GM23248 (cell line): Measurements from ENCODE around the gene SCNN1A. TPM values are rescaled to one million over a fixed set of nuclear protein-coding genes. Genes with fewer than 3 reads are reported as not detected.

Experiments
- DNase-seq: peaks from one replicate; pipeline ENCODE4 v3.0.0-alpha.2; 2015
- H2AFZ ChIP-seq: fragments of 200-600 bp; sonication (generic); 2 replicates; pipeline ENCODE4 v1.6.1; 2016; ENCODE audit warnings: antibody characterized with exemption
- H3F3A ChIP-seq: fragments of 200-600 bp; sonication (generic); 2 replicates; pipeline ENCODE4 v1.6.1; 2016; ENCODE audit warnings: mild to moderate bottlenecking, antibody characterized with exemption, mixed run types; ENCODE audit not compliant: insufficient read depth
- H3K27ac ChIP-seq: fragments of 200-600 bp; sonication (generic); 2 replicates; pipeline ENCODE4 v1.5.1; 2016; ENCODE audit warnings: mild to moderate bottlenecking
- H3K27me3 ChIP-seq: fragments of 200-600 bp; sonication (generic); replicated peaks from 2 replicates; pipeline ENCODE4 v1.6.1; 2016; ENCODE audit warnings: mild to moderate bottlenecking; ENCODE audit not compliant: insufficient read depth
- H3K36me3 ChIP-seq: fragments of 200-600 bp; sonication (generic); 2 replicates; pipeline ENCODE4 v1.6.1; 2016; ENCODE audit warnings: low read depth, mild to moderate bottlenecking
- H3K4me1 ChIP-seq: fragments of 200-600 bp; sonication (generic); 2 replicates; pipeline ENCODE4 v1.6.1; 2016; ENCODE audit warnings: mild to moderate bottlenecking; ENCODE audit not compliant: insufficient read depth
- H3K4me2 ChIP-seq: fragments of 200-600 bp; sonication (generic); one replicate; pipeline ENCODE4 v1.6.1; 2016; ENCODE audit warnings: mild to moderate bottlenecking; ENCODE audit not compliant: unreplicated experiment
- H3K4me3 ChIP-seq: fragments of 200-600 bp; sonication (generic); 2 replicates; pipeline ENCODE4 v1.5.1; 2016; ENCODE audit warnings: mild to moderate bottlenecking
- H3K79me2 ChIP-seq: fragments of 200-600 bp; sonication (generic); 2 replicates; pipeline ENCODE4 v1.6.1; 2016; ENCODE audit warnings: mild to moderate bottlenecking; ENCODE audit not compliant: insufficient read depth
- H3K9ac ChIP-seq: fragments of 200-600 bp; sonication (generic); 2 replicates; pipeline ENCODE4 v1.6.1; 2016; ENCODE audit warnings: mild to moderate bottlenecking
- H3K9me2 ChIP-seq: fragments of 200-600 bp; sonication (generic); 2 replicates; pipeline ENCODE4 v1.6.1; 2016; ENCODE audit warnings: mixed run types, mild to moderate bottlenecking, moderate library complexity; ENCODE audit not compliant: insufficient read depth
- H3K9me3 ChIP-seq: fragments of 200-600 bp; sonication (generic); one replicate; pipeline ENCODE4 v1.6.1; 2017; ENCODE audit warnings: low read depth
- H4K20me1 ChIP-seq: fragments of 200-600 bp; sonication (generic); 2 replicates; pipeline ENCODE4 v1.6.0; 2016; ENCODE audit not compliant: insufficient read depth
- EZH2 ChIP-seq: fragments of 200-600 bp; sonication (generic); IDR thresholded peaks from 2 replicates; pipeline ENCODE4 v1.6.1; 2018; ENCODE audit warnings: antibody characterized with exemption, mild to moderate bottlenecking; ENCODE audit not compliant: insufficient read depth, poor library complexity, severe bottlenecking
- EZH2phosphoT487 ChIP-seq: fragments of 200-600 bp; sonication (generic); IDR thresholded peaks from 2 replicates; pipeline ENCODE4 v1.6.1; 2018; ENCODE audit warnings: antibody characterized with exemption, moderate library complexity, mild to moderate bottlenecking, low read depth; ENCODE audit not compliant: insufficient read depth
- WGBS, 2 experiments: methylation state at CpG; one replicate each; pipeline ENCODE4 v1.1.6; 2015 to 2017; ENCODE audit warnings: low lambda C conversion rate in 2 of 2, low coverage in 1 of 2; ENCODE audit errors: missing lambda C conversion rate in 2 of 2; 5-methylcytosine and 5-hydroxymethylcytosine counted together
- in situ Hi-C: fragments of 300-500 bp; cut with MboI; formaldehyde crosslinking; loops from 2 replicates; pipeline ENCODE4 v1.15.0; 2020
- polyA plus RNA-seq: library from polyadenylated mRNA; unstranded; fragments of >200 nt; fragmentation: Nextera tagmentation; extraction: Ambion mirVana; gene quantifications from 2 replicates; pipeline ENCODE4 v1.2.1, GENCODE V29; 2016
- total RNA-seq: library from RNA; depleted of rRNA; stranded (reverse); fragments of >200 nt; shearing (Covaris generic); gene quantifications from 2 replicates; pipeline ENCODE4 v1.2.3, GENCODE V29; 2014

SCNN1A gene
- total and polyA plus RNA-seq, 2 experiments from 2014 or later: 0.59 to 0.76 TPM

- peak; percentile 51 for DNase-seq
- peaks cover 37% of the 10 kb centered on the region for H3K79me2 ChIP-seq
These were observed 9.4 kb upstream of the SCNN1A start for GRCh38 chr12:6384499-6385436.

GRCh38 chr12:6383572-6384498, 8.5 kb upstream of the SCNN1A start, which contains the start of gene LTBR:
LTBR (plus strand) TSS chr12:6384162; CDS start chr12:6384359, 197 bp downstream.
- in situ Hi-C loops: no loop called here
- peak within 1 kb of the TSS; percentile 91 for H3K9ac ChIP-seq
- WGBS, 2 experiments: 2% methylated on average over 43 to 44 of the region's 62 CpGs
- H3K9me3 ChIP-seq: no peaks in the 10 kb centered on the region
- peaks cover 27% of the 10 kb centered on the region; the same call in 1 of the 2 replicates for H3K36me3 ChIP-seq
- H3K27ac ChIP-seq: peak within 1 kb of the TSS; percentile 75
- H2AFZ ChIP-seq: peak within 1 kb of the TSS; percentile 71
- H3K4me2 ChIP-seq: peak within 1 kb of the TSS; percentile 97
- no peaks in the 10 kb centered on the region for H4K20me1 ChIP-seq
- H3K27me3 ChIP-seq: no peaks in the 10 kb centered on the region
- H3K4me1 ChIP-seq: peaks cover 20% of the 10 kb centered on the region
- H3K79me2 ChIP-seq: peaks cover 37% of the 10 kb centered on the region
- peak; percentile 98 for DNase-seq
- peaks cover 7% of the 10 kb centered on the region for H3F3A ChIP-seq
- H3K4me3 ChIP-seq: peak within 1 kb of the TSS; percentile 83
- H3K9me2 ChIP-seq: no peaks in the 10 kb centered on the region
- no peak for TF ChIP-seq EZH2
- TF ChIP-seq EZH2phosphoT487: no peak

More at GRCh38 chr12:6384499-6385436, 9.4 kb upstream of the SCNN1A start:
- peak overlapping the region; percentile 97 for H3K4me2 ChIP-seq
- H3K27me3 ChIP-seq: no peaks in the 10 kb centered on the region
- H3K27ac ChIP-seq: peak overlapping the region; percentile 75
- no peaks in the 10 kb centered on the region for H4K20me1 ChIP-seq
- H3F3A ChIP-seq: peaks cover 7% of the 10 kb centered on the region
- TF ChIP-seq EZH2 (no peak), EZH2phosphoT487 (no peak)
- WGBS, 2 experiments: 39 to 51% methylated on average over 29 to 34 of the region's 36 CpGs
- in situ Hi-C loops: no loop called here
- H3K9me2 ChIP-seq: no peaks in the 10 kb centered on the region
- H3K4me3 ChIP-seq: peak overlapping the region; percentile 83
- no peaks in the 10 kb centered on the region for H3K9me3 ChIP-seq
- H3K9ac ChIP-seq: peak overlapping the region; percentile 91
- H3K4me1 ChIP-seq: peaks cover 19% of the 10 kb centered on the region
- peaks cover 31% of the 10 kb centered on the region; the same call in 1 of the 2 replicates for H3K36me3 ChIP-seq
- H2AFZ ChIP-seq: peak overlapping the region; percentile 71

GRCh38 chr12:6382982-6383381, 7.6 kb upstream of the SCNN1A start:
- peak overlapping the region; percentile 91; the same call in 1 of the 2 replicates for H3K9ac ChIP-seq
- H3K4me1 ChIP-seq: peaks cover 20% of the 10 kb centered on the region
- peaks cover 37% of the 10 kb centered on the region for H3K79me2 ChIP-seq
- H4K20me1 ChIP-seq: no peaks in the 10 kb centered on the region
- peaks cover 7% of the 10 kb centered on the region for H3F3A ChIP-seq
- peak overlapping the region; percentile 83 for H3K4me3 ChIP-seq
- H3K9me2 ChIP-seq: no peaks in the 10 kb centered on the region
- no peak for TF ChIP-seq EZH2phosphoT487
- no peak for TF ChIP-seq EZH2
- H3K36me3 ChIP-seq: peaks cover 18% of the 10 kb centered on the region; the same call in 1 of the 2 replicates
- DNase-seq: no peak
- H3K27ac ChIP-seq: no peak overlapping the region
- 79% methylated on average over 6 of the region's 6 CpGs for whole genome bisulfite sequencing, 2 experiments
- in situ Hi-C loops: no loop called here
- no peaks in the 10 kb centered on the region for H3K27me3 ChIP-seq
- H3K9me3 ChIP-seq: no peaks in the 10 kb centered on the region
- H2AFZ ChIP-seq: no peak overlapping the region
- peak overlapping the region; percentile 97 for H3K4me2 ChIP-seq

- DNase-seq: no peak
- H3K27me3 ChIP-seq: no peaks in the 10 kb centered on the region
- no peaks in the 10 kb centered on the region for H4K20me1 ChIP-seq
- peaks cover 14% of the 10 kb centered on the region; the same call in 1 of the 2 replicates for H3K36me3 ChIP-seq
- peaks cover 7% of the 10 kb centered on the region for H3F3A ChIP-seq
- H3K9me3 ChIP-seq: no peaks in the 10 kb centered on the region
- H3K4me3 ChIP-seq: no peak overlapping the region
- H3K79me2 ChIP-seq: peaks cover 31% of the 10 kb centered on the region
- 83 to 90% methylated on average over 7 of the region's 7 CpGs for WGBS, 2 experiments
- H3K9ac ChIP-seq: no peak overlapping the region
- in situ Hi-C loops: no loop called here
- TF ChIP-seq EZH2 (no peak), EZH2phosphoT487 (no peak)
- no peak overlapping the region for H3K4me2 ChIP-seq
- H2AFZ ChIP-seq: no peak overlapping the region
- H3K27ac ChIP-seq: no peak overlapping the region
- peaks cover 20% of the 10 kb centered on the region for H3K4me1 ChIP-seq
- H3K9me2 ChIP-seq: no peaks in the 10 kb centered on the region
These were observed 7.0 kb upstream of the SCNN1A start for GRCh38 chr12:6382371-6382770.
